Measurements from ENCODE around the gene B2M. TPM values are rescaled to one million over a fixed set of nuclear protein-coding genes. Genes with fewer than 3 reads are reported as not detected.

The B2M gene
- polyA plus RNA-seq, 1 donor (not counting 4 experiments of a cell fraction or from before 2014, with no cell fraction given) = 3,098 TPM

DNA sequence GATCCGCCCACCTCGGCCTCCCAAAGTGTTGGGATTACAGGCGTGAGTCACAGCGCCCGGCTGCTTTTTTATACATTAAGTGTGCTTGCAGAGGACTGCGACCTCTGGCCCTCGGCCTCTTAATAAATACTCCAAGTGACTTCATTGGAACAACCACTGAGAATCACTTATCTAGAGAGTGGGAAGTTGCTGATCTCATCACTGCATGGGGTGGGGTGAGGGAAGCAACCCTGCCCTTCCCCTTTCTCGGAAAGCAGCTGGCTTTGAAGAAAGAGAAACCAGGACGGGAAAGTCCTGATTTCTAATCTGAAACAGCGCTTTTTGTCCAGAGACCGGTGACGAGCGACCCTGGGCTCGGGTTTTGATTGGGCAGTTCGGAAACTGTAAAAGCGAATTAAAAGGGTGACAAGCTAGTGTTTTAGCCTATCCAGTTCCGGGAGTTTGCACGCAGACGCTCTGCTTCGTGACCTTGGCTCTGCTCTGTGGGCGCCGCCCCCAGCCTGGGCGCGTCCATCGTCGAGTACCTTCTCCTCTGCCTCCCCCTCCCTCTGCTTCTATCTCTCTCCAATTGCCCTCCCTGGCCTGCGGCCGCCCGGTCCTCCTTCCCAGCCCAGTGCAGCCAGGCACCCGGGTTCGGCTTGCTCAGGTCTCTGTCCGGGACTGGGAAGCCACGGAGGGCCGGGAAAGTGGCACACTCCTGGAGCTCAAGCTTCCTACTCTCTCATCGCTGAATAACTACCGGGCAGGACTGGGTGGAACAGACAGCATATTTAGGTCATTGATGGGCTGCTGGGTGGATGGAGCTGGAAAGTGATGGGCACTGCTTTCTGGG, 17.5 kb downstream of the B2M start:
- H3K36me3 ChIP-seq (ENCODE audit: control insufficient read depth in 2 of 2, extremely low read depth in 1 of 2, insufficient read depth in 2 of 2, low read length in 2 of 2) = no peaks in the 10 kb centered on the region
- peak overlapping the region; percentile 93 for H3K4me2 ChIP-seq (ENCODE audit: control insufficient read depth, extremely low read depth, insufficient read depth, low read depth, low read length)
- H3K9ac ChIP-seq (ENCODE audit: control insufficient read depth, extremely low read depth, insufficient read depth, low read length) = peak overlapping the region; percentile 90
- FAIRE-seq (peak; percentile 85), DNase-seq (ENCODE audit: low read depth, low spot score) (peak; percentile 71)
- H3K9me3 ChIP-seq (ENCODE audit: control insufficient read depth, low read depth, low read length) = no peaks in the 10 kb centered on the region
- peak overlapping the region; percentile 97 for H3K27ac ChIP-seq (ENCODE audit: control insufficient read depth, insufficient read depth, low read length)
- TF ChIP-seq EZH2 (IDR thresholded peaks at IDR 0.05; ENCODE audit: low read length) = no peak
- TF ChIP-seq, protein P1, sequence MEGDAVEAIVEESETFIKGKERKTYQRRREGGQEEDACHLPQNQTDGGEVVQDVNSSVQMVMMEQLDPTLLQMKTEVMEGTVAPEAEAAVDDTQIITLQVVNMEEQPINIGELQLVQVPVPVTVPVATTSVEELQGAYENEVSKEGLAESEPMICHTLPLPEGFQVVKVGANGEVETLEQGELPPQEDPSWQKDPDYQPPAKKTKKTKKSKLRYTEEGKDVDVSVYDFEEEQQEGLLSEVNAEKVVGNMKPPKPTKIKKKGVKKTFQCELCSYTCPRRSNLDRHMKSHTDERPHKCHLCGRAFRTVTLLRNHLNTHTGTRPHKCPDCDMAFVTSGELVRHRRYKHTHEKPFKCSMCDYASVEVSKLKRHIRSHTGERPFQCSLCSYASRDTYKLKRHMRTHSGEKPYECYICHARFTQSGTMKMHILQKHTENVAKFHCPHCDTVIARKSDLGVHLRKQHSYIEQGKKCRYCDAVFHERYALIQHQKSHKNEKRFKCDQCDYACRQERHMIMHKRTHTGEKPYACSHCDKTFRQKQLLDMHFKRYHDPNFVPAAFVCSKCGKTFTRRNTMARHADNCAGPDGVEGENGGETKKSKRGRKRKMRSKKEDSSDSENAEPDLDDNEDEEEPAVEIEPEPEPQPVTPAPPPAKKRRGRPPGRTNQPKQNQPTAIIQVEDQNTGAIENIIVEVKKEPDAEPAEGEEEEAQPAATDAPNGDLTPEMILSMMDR (optimal IDR thresholded peaks at IDR 0.05 in 1 of 3, IDR thresholded peaks at IDR 0.05 in 1 of 3, conservative IDR thresholded peaks at IDR 0.05 in 1 of 3; ENCODE audit: extremely low read depth in 1 of 3, insufficient read depth in 2 of 3, low read length in 3 of 3) = no peak
- peak overlapping the region; percentile 97 for H2AFZ ChIP-seq (ENCODE audit: control insufficient read depth, low read length)
- no peaks in the 10 kb centered on the region for H3K9me1 ChIP-seq (ENCODE audit: control insufficient read depth, extremely low read depth, insufficient read depth, low read length)
- no peaks in the 10 kb centered on the region for H3K27me3 ChIP-seq (ENCODE audit: control insufficient read depth, extremely low read depth, insufficient read depth, low read length)
- no peaks in the 10 kb centered on the region for H4K20me1 ChIP-seq (ENCODE audit: control insufficient read depth, extremely low read depth, insufficient read depth, low read length)
- peak overlapping the region; percentile 52 to 90 (median 87) for H3K4me3 ChIP-seq (ENCODE audit: control insufficient read depth in 2 of 3, extremely low read depth in 1 of 3, insufficient read depth in 2 of 3, low read depth in 1 of 3, low read length in 3 of 3)
- H3K4me1 ChIP-seq (ENCODE audit: control insufficient read depth, extremely low read depth, insufficient read depth, low read length) = peaks cover 40% of the 10 kb centered on the region
- peaks cover 2% of the 10 kb centered on the region for H3K79me2 ChIP-seq (ENCODE audit: control insufficient read depth, insufficient read depth, low read length)
- dilution Hi-C loops (cut with MboI; ENCODE audit: extremely low pct_ligation_motif_present, low sequenced_read_pairs) = no loop called here

DNA sequence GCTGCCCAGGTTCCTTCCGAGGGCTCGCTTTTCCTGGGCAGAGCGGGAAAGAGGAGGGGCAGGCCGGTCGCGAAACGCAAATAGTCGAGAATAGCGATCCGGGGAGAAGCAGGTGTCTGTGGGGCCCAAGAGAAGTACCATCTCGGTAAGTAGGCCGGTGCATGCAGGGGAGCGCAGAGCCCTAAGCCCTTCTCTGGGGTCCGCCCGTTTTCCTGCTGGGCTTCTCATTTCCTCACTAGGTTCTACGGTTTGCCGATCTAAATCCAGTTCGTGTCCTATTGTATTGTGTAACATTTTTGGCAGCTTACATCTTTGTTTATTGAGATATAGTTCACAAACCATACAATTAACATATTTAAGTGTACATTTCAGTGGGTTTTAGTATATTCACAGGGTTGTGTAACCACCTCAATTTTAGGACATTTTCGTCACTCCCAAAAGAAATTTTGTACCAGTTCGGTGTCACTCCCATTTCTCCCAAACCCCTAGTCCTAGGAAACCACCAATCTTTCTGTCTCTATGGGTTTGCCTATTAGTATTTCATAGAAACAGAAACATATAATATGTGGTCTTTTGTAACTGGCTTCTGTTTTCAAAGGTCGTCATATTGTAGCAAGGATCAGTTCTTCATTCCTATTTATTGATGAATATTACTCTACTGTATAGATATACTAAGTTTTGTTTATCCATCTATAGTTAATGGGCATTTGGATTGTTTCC, 18.3 kb downstream of the B2M start:
- DNase-seq (ENCODE audit: low read depth, low spot score) (no peak), FAIRE-seq (no peak)
- Histone ChIP-seq H3K36me3 (ENCODE audit: control insufficient read depth in 2 of 2, extremely low read depth in 1 of 2, insufficient read depth in 2 of 2, low read length in 2 of 2) (no peaks in the 10 kb centered on the region), H3K27ac (ENCODE audit: control insufficient read depth, insufficient read depth, low read length) (peak overlapping the region; percentile 97), H3K4me3 (ENCODE audit: control insufficient read depth in 2 of 3, extremely low read depth in 1 of 3, insufficient read depth in 2 of 3, low read depth in 1 of 3, low read length in 3 of 3) (peak overlapping the region; percentile 52 to 90 (median 87)), H3K4me1 (ENCODE audit: control insufficient read depth, extremely low read depth, insufficient read depth, low read length) (peaks cover 40% of the 10 kb centered on the region), H3K9ac (ENCODE audit: control insufficient read depth, extremely low read depth, insufficient read depth, low read length) (peak overlapping the region; percentile 90), H2AFZ (ENCODE audit: control insufficient read depth, low read length) (peak overlapping the region; percentile 97), H3K9me3 (ENCODE audit: control insufficient read depth, low read depth, low read length) (no peaks in the 10 kb centered on the region), H3K27me3 (ENCODE audit: control insufficient read depth, extremely low read depth, insufficient read depth, low read length) (no peaks in the 10 kb centered on the region), H4K20me1 (ENCODE audit: control insufficient read depth, extremely low read depth, insufficient read depth, low read length) (no peaks in the 10 kb centered on the region), H3K4me2 (ENCODE audit: control insufficient read depth, extremely low read depth, insufficient read depth, low read depth, low read length) (peak overlapping the region; percentile 93), H3K79me2 (ENCODE audit: control insufficient read depth, insufficient read depth, low read length) (peaks cover 2% of the 10 kb centered on the region), H3K9me1 (ENCODE audit: control insufficient read depth, extremely low read depth, insufficient read depth, low read length) (no peaks in the 10 kb centered on the region)
- no peak for TF ChIP-seq EZH2 (IDR thresholded peaks at IDR 0.05; ENCODE audit: low read length)
- dilution Hi-C loops (cut with MboI; ENCODE audit: extremely low pct_ligation_motif_present, low sequenced_read_pairs) = no loop called here

Data from keratinocyte (primary cell).